SK-N-SH (cell line): ENCODE data around the gene P2RX3. TPM values are rescaled to one million over a fixed set of nuclear protein-coding genes. Genes with fewer than 3 reads are reported as not detected.

ENCODE experiments used
- CTCF ChIA-PET: fragments of 300-600, 350-600 bp; formaldehyde crosslinking; extraction: SDS; loops from one replicate; lab custom pipeline; 2021; lab: Yijun Ruan, JAX
- POLR2A ChIA-PET: fragments of 350-600 bp; sonication (Branson Sonifier 250); formaldehyde crosslinking; extraction: SDS; loops from one replicate; lab custom pipeline; 2020; ENCODE audit warnings: antibody characterized with exemption, inconsistent platforms; lab: Yijun Ruan, JAX
- DNase-seq: peaks from one replicate; pipeline ENCODE4 v3.0.0; 2012
- H2AFZ ChIP-seq: fragments of 200-600 bp; sonication (generic); 2 replicates; pipeline ENCODE4 v1.8.1; 2016; ENCODE audit warnings: antibody characterized with exemption, mild to moderate bottlenecking, low read depth
- H3F3A ChIP-seq: fragments of 200-600 bp; sonication (generic); replicated peaks from 2 replicates; pipeline ENCODE3; 2016; ENCODE audit warnings: antibody characterized with exemption, mild to moderate bottlenecking; ENCODE audit not compliant: insufficient read depth
- H3K27ac ChIP-seq, 2 experiments: fragments of 200-500 bp in 1 of 2; fragments of 200-600 bp in 1 of 2; sonication (Bioruptor generic) in 1 of 2; sonication (generic), shearing (Covaris generic) in 1 of 2; 2 replicates each; pipeline versions ENCODE4 v1.5.1 to v1.6.1; 2014 to 2016; ENCODE audit warnings: low read depth in 2 of 2, inconsistent platforms in 1 of 2, low read length in 1 of 2, mild to moderate bottlenecking in 1 of 2, mixed read lengths in 1 of 2
- H3K27me3 ChIP-seq: fragments of 200-600 bp; sonication (generic), shearing (Covaris generic); 2 replicates; pipeline ENCODE4 v1.6.1; 2016; ENCODE audit warnings: mixed run types; ENCODE audit not compliant: insufficient read depth
- H3K36me3 ChIP-seq, 2 experiments: fragments of 200-500 bp in 1 of 2; fragments of 200-600 bp in 1 of 2; sonication (Bioruptor generic) in 1 of 2; sonication (generic) in 1 of 2; replicated peaks in 1 of 2; 2 replicates each; pipeline versions ENCODE3 to v1.5.1; 2014 to 2016; ENCODE audit warnings: low read length in 1 of 2, mild to moderate bottlenecking in 1 of 2; ENCODE audit not compliant: insufficient read depth in 2 of 2, control insufficient read depth in 1 of 2
- H3K4me1 ChIP-seq, 2 experiments: fragments of 200-500 bp in 1 of 2; fragments of 200-600 bp in 1 of 2; sonication (Bioruptor generic) in 1 of 2; sonication (generic), shearing (Covaris generic) in 1 of 2; 2 replicates each; pipeline versions ENCODE4 v1.5.1 to v1.6.1; 2014 to 2016; ENCODE audit warnings: low read depth in 1 of 2, low read length in 1 of 2, mixed run types in 1 of 2; ENCODE audit not compliant: insufficient read depth in 2 of 2, control insufficient read depth in 1 of 2
- H3K4me2 ChIP-seq: fragments of 200-600 bp; sonication (generic), shearing (Covaris generic); 2 replicates; pipeline ENCODE4 v1.6.1; 2017; ENCODE audit warnings: mixed run types
- H3K4me3 ChIP-seq, 2 experiments: fragments of 200-500 bp in 1 of 2; fragments of 200-600 bp in 1 of 2; sonication (Bioruptor generic) in 1 of 2; sonication (generic), shearing (Covaris generic) in 1 of 2; 2 replicates each; pipeline versions ENCODE4 v1.5.1 to v1.8.1; 2014 to 2016; ENCODE audit warnings: low read depth in 2 of 2, inconsistent platforms in 1 of 2, low read length in 1 of 2, mild to moderate bottlenecking in 1 of 2, mixed read lengths in 1 of 2, moderate library complexity in 1 of 2
- H3K79me2 ChIP-seq: fragments of 200-600 bp; sonication (generic); 2 replicates; pipeline ENCODE4 v1.8.1; 2017; ENCODE audit warnings: mild to moderate bottlenecking; ENCODE audit not compliant: insufficient read depth
- H3K9ac ChIP-seq: fragments of 200-600 bp; sonication (generic); 2 replicates; pipeline ENCODE4 v1.6.1; 2017; ENCODE audit warnings: mixed run types
- H3K9me2 ChIP-seq: fragments of 200-600 bp; sonication (generic); 2 replicates; pipeline ENCODE4 v1.6.1; 2017; ENCODE audit warnings: mixed run types
- H3K9me3 ChIP-seq: fragments of 200-600 bp; sonication (generic); 2 replicates; pipeline ENCODE4 v1.6.1; 2017; ENCODE audit warnings: mixed run types, mild to moderate bottlenecking, moderate library complexity
- H4K20me1 ChIP-seq: fragments of 200-600 bp; sonication (generic); 2 replicates; pipeline ENCODE4 v1.6.1; 2017; ENCODE audit warnings: mild to moderate bottlenecking, mixed run types; ENCODE audit not compliant: insufficient read depth
- CHD2 ChIP-seq: fragments of 150-350 bp; IDR thresholded peaks from 2 replicates; pipeline ENCODE4 v1.6.1; 2018; ENCODE audit warnings: low read length; ENCODE audit not compliant: partially characterized antibody
- ELF1 ChIP-seq: IDR thresholded peaks from 2 replicates; pipeline ENCODE4 v1.4.0; 2012
- EP300 ChIP-seq, 2 experiments: IDR thresholded peaks; 2 replicates each; pipeline versions ENCODE4 v1.4.0 to v1.6.1; 2012; ENCODE audit warnings: borderline replicate concordance in 1 of 2, low read depth in 1 of 2, low read length in 1 of 2
- JUND ChIP-seq: IDR thresholded peaks from 2 replicates; pipeline ENCODE4 v1.4.0; 2012
- MAX ChIP-seq: IDR thresholded peaks from 2 replicates; pipeline ENCODE4 v1.4.0; 2012; ENCODE audit warnings: low read depth
- MEF2A ChIP-seq: IDR thresholded peaks from 2 replicates; pipeline ENCODE4 v1.4.0; 2012; ENCODE audit warnings: low read depth, borderline replicate concordance
- MXI1 ChIP-seq: IDR thresholded peaks from 2 replicates; pipeline ENCODE4 v1.6.1; 2012; ENCODE audit warnings: mild to moderate bottlenecking, low read depth, low read length, improper control_type of control experiment
- NRF1 ChIP-seq: IDR thresholded peaks from 2 replicates; pipeline ENCODE4 v1.6.1; 2012; ENCODE audit warnings: low read depth, mild to moderate bottlenecking, low read length
- POLR2AphosphoS5 ChIP-seq: IDR thresholded peaks from 2 replicates; pipeline ENCODE4 v1.6.1; 2012; ENCODE audit warnings: low read depth, low read length
- RAD21 ChIP-seq: IDR thresholded peaks from 2 replicates; pipeline ENCODE4 v1.6.1; 2012; ENCODE audit warnings: mild to moderate bottlenecking, low read length
- REST ChIP-seq: IDR thresholded peaks from 2 replicates; pipeline ENCODE4 v1.6.1; 2012; ENCODE audit warnings: mild to moderate bottlenecking, low read depth, low read length, moderate library complexity
- RXRA ChIP-seq: IDR thresholded peaks from 2 replicates; pipeline ENCODE4 v1.4.0; 2012; ENCODE audit warnings: low read depth, mild to moderate bottlenecking, borderline replicate concordance
- SIN3A ChIP-seq: IDR thresholded peaks from 2 replicates; pipeline ENCODE4 v1.6.1; 2012; ENCODE audit warnings: low read depth, mild to moderate bottlenecking, low read length, moderate library complexity, borderline replicate concordance
- TAF1 ChIP-seq: IDR thresholded peaks from 2 replicates; pipeline ENCODE4 v1.6.1; 2012; ENCODE audit warnings: low read depth, mild to moderate bottlenecking, low read length, moderate library complexity, borderline replicate concordance
- WGBS: methylation state at CpG from one replicate; pipeline ENCODE4 v1.1.6; 2017; ENCODE audit warnings: low lambda C conversion rate; 5-methylcytosine and 5-hydroxymethylcytosine counted together
- polyA plus RNA-seq, 3 experiments: library from polyadenylated mRNA; depleted of rRNA; stranded (reverse); fragments of >200 nt; gene quantifications; 2 replicates each; pipeline ENCODE4 v1.2.3, GENCODE V29; 2012
- TF ChIP-seq, protein P1 (sequence below): fragments of 150-350 bp; IDR thresholded peaks from 2 replicates; pipeline ENCODE4 v1.6.1; 2016; ENCODE audit warnings: mild to moderate bottlenecking, low read depth, low read length

The P2RX3 gene
- polyA plus RNA-seq, 1 of the 3 experiments (the other 2 are of a cell fraction) = not detected

DNA sequence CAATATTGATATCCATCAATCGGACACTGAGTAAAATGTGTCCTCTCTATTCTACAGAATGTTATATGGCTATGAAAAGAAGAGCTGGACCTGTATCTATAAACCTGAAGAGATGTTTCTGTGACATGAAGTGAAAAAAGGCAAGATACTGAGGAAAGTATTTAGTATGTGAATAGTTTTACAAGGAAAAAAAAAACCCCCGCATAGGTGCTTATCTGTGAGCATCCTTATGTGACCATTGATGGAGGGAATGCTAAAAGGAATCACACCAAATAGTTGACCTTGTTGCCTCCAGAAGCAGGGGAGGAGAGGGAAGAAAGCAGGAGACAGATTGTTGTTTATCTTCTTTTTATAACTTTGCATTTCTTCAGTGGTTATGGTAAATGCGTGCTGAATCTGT, 53.0 kb downstream of the P2RX3 start:
- Histone ChIP-seq H4K20me1 (no peaks in the 10 kb centered on the region), H3K9me2 (no peaks in the 10 kb centered on the region), H3K4me1 (no peaks in the 10 kb centered on the region; a peak in 1 of 4 replicates), H2AFZ (no peak overlapping the region), H3K9ac (no peak overlapping the region), H3K27me3 (peaks cover 8% of the 10 kb centered on the region; the same call in 1 of the 2 replicates), H3K79me2 (no peaks in the 10 kb centered on the region), H3K4me2 (no peak overlapping the region), H3K9me3 (no peaks in the 10 kb centered on the region), H3K36me3 (no peaks in the 10 kb centered on the region), H3K4me3 (no peak overlapping the region), H3K27ac (no peak overlapping the region), H3F3A (no peaks in the 10 kb centered on the region)
- TF ChIP-seq RXRA (no peak), MAX (no peak), SIN3A (no peak), EP300 (IDR thresholded peaks at IDR 0.05; ENCODE audit: borderline replicate concordance in 1 of 2, low read depth in 1 of 2, low read length in 1 of 2) (no peak), JUND (no peak), RAD21 (no peak), POLR2AphosphoS5 (no peak), REST (no peak), TAF1 (no peak), NRF1 (no peak), ELF1 (no peak), MEF2A (no peak), CHD2 (no peak), MXI1 (no peak)
- TF ChIP-seq, protein P1, sequence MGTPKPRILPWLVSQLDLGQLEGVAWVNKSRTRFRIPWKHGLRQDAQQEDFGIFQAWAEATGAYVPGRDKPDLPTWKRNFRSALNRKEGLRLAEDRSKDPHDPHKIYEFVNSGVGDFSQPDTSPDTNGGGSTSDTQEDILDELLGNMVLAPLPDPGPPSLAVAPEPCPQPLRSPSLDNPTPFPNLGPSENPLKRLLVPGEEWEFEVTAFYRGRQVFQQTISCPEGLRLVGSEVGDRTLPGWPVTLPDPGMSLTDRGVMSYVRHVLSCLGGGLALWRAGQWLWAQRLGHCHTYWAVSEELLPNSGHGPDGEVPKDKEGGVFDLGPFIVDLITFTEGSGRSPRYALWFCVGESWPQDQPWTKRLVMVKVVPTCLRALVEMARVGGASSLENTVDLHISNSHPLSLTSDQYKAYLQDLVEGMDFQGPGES = no peak
- no peak for DNase-seq
- CTCF ChIA-PET = interaction anchor here (1.2 kb wide), 1 partner anchor 67 kb away, joined by 5 read pairs; no protein-coding TSS in a partner anchor
- WGBS = 52% methylated on average over 3 of the region's 3 CpGs
- POLR2A ChIA-PET = no interaction called here
